Thyroid gland (tissue), 4 donors: ENCODE measurements around the gene HEG1. TPM values are rescaled to one million over a fixed set of nuclear protein-coding genes. Genes with fewer than 3 reads are reported as not detected.
A peak's percentile ranks its signal among the peaks of the same experiment; 100 is the strongest.

ENCODE experiments used
- DNase-seq, 2 donors: peaks; one replicate each; pipeline ENCODE4 v3.0.0-alpha.2; 2019
- H3K27ac ChIP-seq, 3 donors: fragments of 200-600 bp; sonication (generic); 1 replicate in 2 of 3; 2 replicates in 1 of 3; pipeline ENCODE4 v1.5.1; 2016 to 2019; ENCODE audit warnings: mild to moderate bottlenecking in 1 of 3, moderate library complexity in 1 of 3
- H3K27me3 ChIP-seq: fragments of 200-600 bp; sonication (generic); one replicate; pipeline ENCODE4 v1.5.1; 2019
- H3K36me3 ChIP-seq, 2 donors: fragments of 200-600 bp; sonication (generic); one replicate each; pipeline ENCODE4 v1.5.1; 2016 to 2019
- H3K4me1 ChIP-seq, 2 donors: fragments of 200-600 bp; sonication (generic); one replicate each; pipeline ENCODE4 v1.5.1; 2017 to 2019
- H3K4me3 ChIP-seq, 3 donors: fragments of 200-600 bp; sonication (generic); replicated peaks in 1 of 3; 1 replicate in 2 of 3; 2 replicates in 1 of 3; pipeline ENCODE4 v1.5.1; 2016; ENCODE audit warnings: mild to moderate bottlenecking in 1 of 3
- H3K9me3 ChIP-seq: fragments of 200-600 bp; sonication (generic); one replicate; pipeline ENCODE4 v1.5.1; 2017
- POLR2A ChIP-seq, 2 donors: fragments of 450-650 bp; IDR thresholded peaks; one replicate each; pipeline ENCODE4 v1.6.1; 2017; ENCODE audit warnings: antibody characterized with exemption in 2 of 2, mild to moderate bottlenecking in 2 of 2, moderate library complexity in 1 of 2
- WGBS, 2 donors: methylation state at CpG; one replicate each; pipeline ENCODE4 v1.1.5; 2017; 5-methylcytosine and 5-hydroxymethylcytosine counted together
- intact Hi-C: fragments of 100-400 bp; cut with DNase I; formaldehyde crosslinking; loops from one replicate; pipeline ENCODE4 v1.15.1; 2023
- total RNA-seq, 4 donors: library from RNA; depleted of rRNA; stranded (reverse); fragments of >200 nt; gene quantifications; one replicate each; pipeline ENCODE4 v1.2.3, GENCODE V29; 2016
- TF ChIP-seq, protein P1 (sequence below), 6 experiments: fragments of 200-600 bp in 3 of 6; fragments of 450-650 bp in 3 of 6; sonication (generic) in 3 of 6; IDR thresholded peaks; one replicate each; pipeline ENCODE4 v1.5.1; 2016 to 2019; ENCODE audit warnings: antibody characterized with exemption in 6 of 6, mild to moderate bottlenecking in 2 of 6, inconsistent platforms in 1 of 6, moderate library complexity in 1 of 6

The HEG1 gene
- total RNA-seq, 4 donors from 2014 or later = 91.4 to 266 (median 199) TPM

DNA sequence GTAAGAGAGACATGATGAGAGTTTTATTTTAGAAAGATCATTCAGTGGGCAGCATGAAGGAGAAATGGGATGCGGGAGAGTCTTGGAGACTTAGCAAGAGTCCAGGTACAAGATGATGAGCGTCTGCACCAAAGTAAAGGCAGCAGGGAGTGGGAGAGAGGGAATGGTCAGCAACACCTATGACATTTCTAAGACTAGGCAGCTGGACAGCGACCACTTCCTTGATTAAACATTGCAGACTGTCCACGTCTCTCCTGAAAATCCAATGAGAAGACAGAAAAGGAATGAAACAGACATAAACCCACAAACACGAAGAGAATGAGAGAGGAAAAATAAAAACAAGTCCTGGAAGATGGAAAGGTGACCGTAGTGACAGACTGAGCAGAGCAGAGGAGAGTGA is 46.7 kb upstream of the HEG1 start:
- no peak for DNase-seq
- Histone ChIP-seq H3K9me3 (no peaks in the 10 kb centered on the region), H3K4me3 (no peak overlapping the region), H3K4me1 (peaks cover 27 to 35% of the 10 kb centered on the region in 2 donors), H3K36me3 (no peaks in the 10 kb centered on the region), H3K27me3 (no peaks in the 10 kb centered on the region), H3K27ac (peak overlapping the region; percentile 32 to 87 (median 44))
- WGBS, 2 donors = 67 to 74% methylated on average over 6 of the region's 6 CpGs
- intact Hi-C loops = no loop called here
- no peak for TF ChIP-seq POLR2A (IDR thresholded peaks at IDR 0.05)
- TF ChIP-seq, protein P1, sequence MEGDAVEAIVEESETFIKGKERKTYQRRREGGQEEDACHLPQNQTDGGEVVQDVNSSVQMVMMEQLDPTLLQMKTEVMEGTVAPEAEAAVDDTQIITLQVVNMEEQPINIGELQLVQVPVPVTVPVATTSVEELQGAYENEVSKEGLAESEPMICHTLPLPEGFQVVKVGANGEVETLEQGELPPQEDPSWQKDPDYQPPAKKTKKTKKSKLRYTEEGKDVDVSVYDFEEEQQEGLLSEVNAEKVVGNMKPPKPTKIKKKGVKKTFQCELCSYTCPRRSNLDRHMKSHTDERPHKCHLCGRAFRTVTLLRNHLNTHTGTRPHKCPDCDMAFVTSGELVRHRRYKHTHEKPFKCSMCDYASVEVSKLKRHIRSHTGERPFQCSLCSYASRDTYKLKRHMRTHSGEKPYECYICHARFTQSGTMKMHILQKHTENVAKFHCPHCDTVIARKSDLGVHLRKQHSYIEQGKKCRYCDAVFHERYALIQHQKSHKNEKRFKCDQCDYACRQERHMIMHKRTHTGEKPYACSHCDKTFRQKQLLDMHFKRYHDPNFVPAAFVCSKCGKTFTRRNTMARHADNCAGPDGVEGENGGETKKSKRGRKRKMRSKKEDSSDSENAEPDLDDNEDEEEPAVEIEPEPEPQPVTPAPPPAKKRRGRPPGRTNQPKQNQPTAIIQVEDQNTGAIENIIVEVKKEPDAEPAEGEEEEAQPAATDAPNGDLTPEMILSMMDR (IDR thresholded peaks at IDR 0.05) = no peak

DNA sequence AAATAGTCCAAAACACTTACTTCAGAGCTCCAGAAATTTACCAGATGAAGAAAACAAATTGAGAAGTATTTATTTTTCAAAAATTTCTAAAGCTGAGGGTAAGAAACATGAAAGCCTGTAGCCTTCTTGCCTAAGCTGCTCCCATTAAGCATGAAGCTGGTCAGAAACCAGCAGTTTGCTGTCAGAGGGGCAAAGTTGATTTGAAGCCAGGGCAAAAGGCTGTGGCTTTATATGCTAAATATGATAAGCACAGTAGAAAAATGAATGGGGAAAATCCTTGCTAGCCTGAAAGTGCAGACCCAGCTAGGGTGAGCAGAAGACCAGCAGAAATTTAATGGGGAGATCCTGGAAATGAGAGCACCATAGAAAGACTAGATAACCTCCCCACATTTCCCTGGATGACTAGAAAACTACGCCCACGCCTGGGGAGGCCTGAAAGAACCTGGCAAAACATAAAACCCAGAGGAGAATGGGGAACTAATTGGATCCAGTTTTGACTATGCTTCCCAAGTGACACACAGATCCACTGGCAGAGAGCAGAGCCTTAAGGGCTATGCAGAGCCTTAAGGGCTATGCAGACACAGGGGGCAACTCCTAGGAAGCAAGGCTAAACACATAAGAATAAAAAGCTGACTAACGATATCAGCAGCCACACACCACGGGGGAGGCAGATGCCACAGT is 43.0 kb upstream of the HEG1 start:
- 74 to 84% methylated on average over 4 of the region's 4 CpGs for WGBS, 2 donors
- H3K27me3 ChIP-seq = no peaks in the 10 kb centered on the region
- TF ChIP-seq, protein P1 (IDR thresholded peaks at IDR 0.05) = no peak
- no peak for TF ChIP-seq POLR2A (IDR thresholded peaks at IDR 0.05)
- H3K4me1 ChIP-seq = peaks cover 26 to 29% of the 10 kb centered on the region in 2 donors
- H3K4me3 ChIP-seq = no peak overlapping the region
- no peak for DNase-seq
- peak overlapping the region; percentile 45 to 65 (median 57) for H3K27ac ChIP-seq
- H3K9me3 ChIP-seq = no peaks in the 10 kb centered on the region
- intact Hi-C loops = no loop called here
- H3K36me3 ChIP-seq = no peaks in the 10 kb centered on the region

DNA sequence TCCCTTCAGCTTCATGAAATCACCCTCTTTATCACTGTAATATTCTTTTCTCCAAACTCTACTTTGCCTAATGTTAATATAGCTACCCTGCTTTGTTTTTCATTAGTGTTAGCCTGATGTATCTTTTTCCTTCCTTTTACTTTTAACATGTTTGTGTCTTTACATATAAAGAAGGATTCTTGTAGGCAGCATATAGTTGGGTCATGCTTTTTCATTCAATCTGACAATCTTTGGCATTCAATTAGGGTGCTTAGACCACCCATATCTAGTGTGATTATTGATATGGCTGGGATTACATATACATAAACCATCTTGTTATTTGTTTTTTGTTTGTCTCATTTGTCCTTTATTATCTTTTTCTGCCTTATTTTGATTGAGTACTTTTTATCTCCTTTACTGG is 34.9 kb upstream of the HEG1 start:
- no peak for TF ChIP-seq POLR2A (IDR thresholded peaks at IDR 0.05)
- TF ChIP-seq, protein P1 (IDR thresholded peaks at IDR 0.05) = no peak
- no peaks in the 10 kb centered on the region for H3K9me3 ChIP-seq
- DNase-seq = no peak
- peaks cover under 1 to 5% of the 10 kb centered on the region in 2 donors for H3K4me1 ChIP-seq
- H3K4me3 ChIP-seq = no peak overlapping the region
- no peaks in the 10 kb centered on the region for H3K36me3 ChIP-seq
- intact Hi-C loops = no loop called here
- H3K27ac ChIP-seq = no peak overlapping the region
- no peaks in the 10 kb centered on the region for H3K27me3 ChIP-seq

DNA sequence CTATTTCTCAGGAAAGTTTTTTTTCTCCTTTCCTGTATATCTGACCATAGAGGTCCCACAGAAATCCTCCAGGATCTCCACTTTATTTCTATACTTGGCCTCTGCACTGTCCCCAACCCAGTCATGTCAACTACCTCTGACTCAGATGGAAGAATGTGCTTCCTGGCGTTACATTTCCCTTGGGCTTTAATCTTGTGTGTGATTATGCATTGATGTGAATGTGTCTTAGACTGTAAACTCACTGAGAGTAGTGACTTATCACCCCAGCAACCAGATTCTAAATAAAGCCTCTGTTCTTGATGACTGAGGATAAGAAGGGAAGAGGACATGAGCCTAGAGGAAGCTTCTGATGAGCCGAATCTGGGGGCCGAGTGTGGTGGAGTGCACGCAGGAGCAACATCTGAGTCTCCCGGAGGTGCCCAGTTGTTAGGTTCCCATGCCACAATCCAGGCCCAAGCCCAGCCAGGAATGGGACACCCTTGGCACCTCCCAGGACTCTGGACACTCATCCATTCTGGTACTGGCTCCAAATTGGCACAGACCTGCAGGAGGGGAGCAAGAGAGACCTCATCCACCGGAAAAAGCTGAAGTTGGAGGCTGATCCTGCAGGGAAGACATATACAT is 32.1 kb upstream of the HEG1 start:
- Histone ChIP-seq H3K36me3 (peaks cover 0 to 3% of the 10 kb centered on the region in 2 donors), H3K27ac (peak overlapping the region in 1 of 3 donors; percentile 28), H3K4me1 (peaks cover 0 to 12% of the 10 kb centered on the region in 2 donors), H3K9me3 (no peaks in the 10 kb centered on the region), H3K27me3 (no peaks in the 10 kb centered on the region), H3K4me3 (no peak overlapping the region)
- TF ChIP-seq, protein P1 (IDR thresholded peaks at IDR 0.05) = no peak
- no peak for TF ChIP-seq POLR2A (IDR thresholded peaks at IDR 0.05)
- DNase-seq = no peak
- 86% methylated on average over 6 of the region's 6 CpGs for WGBS, 2 donors
- intact Hi-C loops = no loop called here

DNA sequence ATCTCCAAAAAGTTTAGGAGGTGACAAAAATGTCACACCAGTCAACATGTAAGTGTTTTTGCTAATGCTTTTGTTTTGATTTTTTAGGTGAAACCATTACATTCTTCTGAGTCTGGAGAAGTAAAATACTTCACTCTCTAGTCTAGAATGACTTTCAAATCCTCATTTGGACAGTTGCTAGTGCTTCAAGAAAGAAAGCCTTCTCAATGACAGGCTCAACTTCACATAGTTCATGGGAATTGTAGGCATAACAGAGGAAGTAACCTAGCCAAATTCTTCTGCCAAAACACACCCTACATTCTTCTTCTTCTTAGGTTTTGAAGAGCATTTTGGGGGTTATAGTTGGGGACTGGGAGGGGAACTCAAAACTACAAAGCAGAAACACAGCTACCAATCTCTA is 29.4 kb upstream of the HEG1 start:
- DNase-seq = no peak
- no peak overlapping the region for H3K4me3 ChIP-seq
- H3K27me3 ChIP-seq = no peaks in the 10 kb centered on the region
- intact Hi-C loops = no loop called here
- no peaks in the 10 kb centered on the region for H3K9me3 ChIP-seq
- H3K36me3 ChIP-seq = peaks cover 0 to 13% of the 10 kb centered on the region in 2 donors
- peak overlapping the region in 1 of 3 donors; percentile 39 for H3K27ac ChIP-seq
- peaks cover 0 to 12% of the 10 kb centered on the region in 2 donors for H3K4me1 ChIP-seq
- TF ChIP-seq, protein P1 (IDR thresholded peaks at IDR 0.05) = no peak
- no peak for TF ChIP-seq POLR2A (IDR thresholded peaks at IDR 0.05)
